HepG2 (cell line): Measurements from ENCODE around the gene CD58.

Experiments used
- MXI1 ChIP-seq: IDR thresholded peaks from 3 replicates; pipeline ENCODE4 v1.6.1; 2012; ENCODE audit warnings: low read depth, low read length, inconsistent platforms, borderline replicate concordance
- RNF2 ChIP-seq: fragments of 450-650 bp; conservative IDR thresholded peaks from 2 replicates; pipeline ENCODE4 v1.6.1; 2016; ENCODE audit warnings: low read depth
- SMC3 ChIP-seq: IDR thresholded peaks from 2 replicates; pipeline ENCODE4 v1.6.1; 2011; ENCODE audit warnings: low read length, improper control_type of control experiment
- TARDBP ChIP-seq: sonication (generic); formaldehyde crosslinking; IDR thresholded peaks from 2 replicates; pipeline ENCODE4 v1.8.0; 2022; ENCODE audit warnings: mild to moderate bottlenecking, missing genetic modification reagents
- TGIF2 ChIP-seq: IDR thresholded peaks from 2 replicates; pipeline ENCODE4 v1.6.1; 2016; ENCODE audit warnings: control low read depth, missing compliant biosample characterization

GRCh38 chr1:116605315-116605714 is 34.5 kb upstream of the CD58 start:
- no peak for TF ChIP-seq TARDBP (CRISPR knock-in tag)
- no peak for TF ChIP-seq TGIF2 (CRISPR knock-in tag)
- no peak for TF ChIP-seq SMC3
- TF ChIP-seq MXI1 = no peak
- no peak for TF ChIP-seq RNF2
